ENCODE data around the gene PARVB.

The PARVB gene

DNA sequence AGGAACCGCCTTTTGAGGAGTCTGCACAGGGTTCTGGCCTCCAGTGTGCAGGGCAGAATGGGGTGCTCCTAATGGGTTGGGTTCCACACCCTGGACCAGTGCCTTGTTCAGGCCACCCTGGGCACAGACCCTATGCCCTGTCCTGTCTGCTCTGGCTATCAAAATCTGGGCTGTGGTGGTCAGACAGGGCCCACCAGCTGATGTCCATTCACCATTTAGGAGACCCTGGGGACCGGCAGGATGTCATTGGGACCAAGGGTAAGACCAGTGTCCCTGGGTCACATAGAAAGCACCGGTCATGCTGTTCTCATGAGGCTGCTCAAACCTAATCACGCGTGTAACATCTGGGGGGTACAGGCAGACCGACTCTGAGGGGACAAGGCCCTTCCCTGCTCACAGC lies 194.0 kb downstream of the PARVB start:
- no peak for DNase-seq (ENCODE audit: insufficient read length, low spot score)
- TF ChIP-seq, protein P1, sequence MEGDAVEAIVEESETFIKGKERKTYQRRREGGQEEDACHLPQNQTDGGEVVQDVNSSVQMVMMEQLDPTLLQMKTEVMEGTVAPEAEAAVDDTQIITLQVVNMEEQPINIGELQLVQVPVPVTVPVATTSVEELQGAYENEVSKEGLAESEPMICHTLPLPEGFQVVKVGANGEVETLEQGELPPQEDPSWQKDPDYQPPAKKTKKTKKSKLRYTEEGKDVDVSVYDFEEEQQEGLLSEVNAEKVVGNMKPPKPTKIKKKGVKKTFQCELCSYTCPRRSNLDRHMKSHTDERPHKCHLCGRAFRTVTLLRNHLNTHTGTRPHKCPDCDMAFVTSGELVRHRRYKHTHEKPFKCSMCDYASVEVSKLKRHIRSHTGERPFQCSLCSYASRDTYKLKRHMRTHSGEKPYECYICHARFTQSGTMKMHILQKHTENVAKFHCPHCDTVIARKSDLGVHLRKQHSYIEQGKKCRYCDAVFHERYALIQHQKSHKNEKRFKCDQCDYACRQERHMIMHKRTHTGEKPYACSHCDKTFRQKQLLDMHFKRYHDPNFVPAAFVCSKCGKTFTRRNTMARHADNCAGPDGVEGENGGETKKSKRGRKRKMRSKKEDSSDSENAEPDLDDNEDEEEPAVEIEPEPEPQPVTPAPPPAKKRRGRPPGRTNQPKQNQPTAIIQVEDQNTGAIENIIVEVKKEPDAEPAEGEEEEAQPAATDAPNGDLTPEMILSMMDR (IDR thresholded peaks at IDR 0.05; ENCODE audit: insufficient read depth, missing control alignments) = no peak
- no peak for FAIRE-seq

DNA sequence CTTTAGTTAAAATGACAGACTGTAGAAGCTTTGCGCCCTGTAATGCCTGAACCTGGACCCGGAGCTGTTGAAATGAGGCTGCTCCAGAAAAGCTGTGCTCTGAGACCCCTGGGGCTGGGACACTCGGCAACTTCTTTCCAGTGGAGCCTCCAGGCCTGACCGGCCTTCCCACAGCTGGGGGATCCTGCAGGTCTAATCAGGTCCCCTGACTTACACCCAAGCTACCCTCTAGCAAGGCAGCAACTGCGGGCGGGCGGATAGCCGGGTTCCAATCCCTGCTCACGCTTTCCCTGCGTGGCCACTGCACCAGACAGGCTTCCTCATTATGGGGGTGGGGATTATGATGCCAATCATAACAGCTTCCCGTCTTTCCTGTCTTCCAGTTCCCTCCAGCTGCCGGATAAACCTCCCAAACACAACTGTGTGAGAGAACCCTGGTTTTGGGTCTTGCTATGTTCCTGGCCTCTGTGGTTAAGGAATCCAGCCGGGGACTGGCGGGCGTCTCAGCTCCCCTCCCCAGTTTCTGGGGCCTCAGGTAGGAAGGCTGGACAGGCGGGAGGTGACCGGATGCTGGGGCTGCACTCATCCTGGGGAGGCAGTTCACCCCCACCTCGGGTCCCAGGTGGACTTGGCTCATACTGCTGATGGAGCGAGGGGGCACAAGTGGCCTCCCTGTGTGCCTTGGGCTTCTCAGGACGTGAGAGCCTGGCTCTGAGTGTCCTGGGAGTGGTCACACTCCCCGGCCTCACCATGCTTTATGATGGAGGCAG lies 195.2 kb downstream of the PARVB start:
- TF ChIP-seq, protein P1 (IDR thresholded peaks at IDR 0.05; ENCODE audit: insufficient read depth, missing control alignments) = no peak
- FAIRE-seq (no peak), DNase-seq (ENCODE audit: insufficient read length, low spot score) (no peak)

DNA sequence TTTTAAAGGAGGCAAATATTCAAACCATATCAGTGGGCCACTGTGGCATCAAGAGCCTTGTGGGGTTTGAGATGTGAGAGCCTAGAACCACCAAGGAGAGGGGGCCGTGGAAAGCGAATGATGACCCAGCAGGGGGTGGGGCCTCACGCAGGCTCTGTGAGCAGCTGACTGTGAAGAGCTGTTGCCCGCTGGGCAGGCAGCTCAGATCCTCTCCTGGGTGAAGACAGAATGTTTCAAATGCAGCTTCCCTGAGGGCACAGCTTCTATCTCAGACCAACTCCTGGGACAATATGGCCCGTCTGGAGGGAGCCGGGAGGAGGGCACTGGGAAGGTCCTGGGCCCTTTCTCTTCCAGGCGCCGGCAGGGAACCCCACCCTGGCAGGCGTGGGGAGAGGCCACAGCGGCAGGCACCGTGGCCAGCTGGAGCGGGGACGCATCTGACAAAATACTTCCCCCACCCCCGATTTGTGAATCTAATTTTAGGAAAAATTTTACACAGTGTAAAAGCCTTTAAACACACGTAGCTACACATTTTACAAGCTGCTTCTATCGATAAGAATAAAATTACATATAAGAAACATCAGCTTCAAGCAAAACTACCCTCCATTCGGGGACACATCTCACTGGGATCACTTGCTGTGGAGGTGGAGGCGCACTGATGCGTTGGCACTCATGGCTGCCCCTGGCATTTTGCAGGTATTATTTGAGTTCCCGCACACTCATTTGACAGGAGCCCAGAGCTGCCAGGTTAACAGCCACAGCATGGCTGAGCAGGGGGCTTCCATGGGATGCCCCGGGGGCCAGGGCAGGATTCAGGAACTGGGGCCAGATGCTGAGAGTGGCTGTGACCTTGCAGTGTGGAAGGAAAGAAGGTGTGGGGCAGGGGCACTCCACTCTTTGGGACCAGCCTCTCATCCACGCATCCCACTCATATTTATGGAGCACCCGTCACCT lies 196.9 kb downstream of the PARVB start:
- FAIRE-seq (no peak), DNase-seq (ENCODE audit: insufficient read length, low spot score) (no peak)
- TF ChIP-seq, protein P1 (IDR thresholded peaks at IDR 0.05; ENCODE audit: insufficient read depth, missing control alignments) = no peak

DNA sequence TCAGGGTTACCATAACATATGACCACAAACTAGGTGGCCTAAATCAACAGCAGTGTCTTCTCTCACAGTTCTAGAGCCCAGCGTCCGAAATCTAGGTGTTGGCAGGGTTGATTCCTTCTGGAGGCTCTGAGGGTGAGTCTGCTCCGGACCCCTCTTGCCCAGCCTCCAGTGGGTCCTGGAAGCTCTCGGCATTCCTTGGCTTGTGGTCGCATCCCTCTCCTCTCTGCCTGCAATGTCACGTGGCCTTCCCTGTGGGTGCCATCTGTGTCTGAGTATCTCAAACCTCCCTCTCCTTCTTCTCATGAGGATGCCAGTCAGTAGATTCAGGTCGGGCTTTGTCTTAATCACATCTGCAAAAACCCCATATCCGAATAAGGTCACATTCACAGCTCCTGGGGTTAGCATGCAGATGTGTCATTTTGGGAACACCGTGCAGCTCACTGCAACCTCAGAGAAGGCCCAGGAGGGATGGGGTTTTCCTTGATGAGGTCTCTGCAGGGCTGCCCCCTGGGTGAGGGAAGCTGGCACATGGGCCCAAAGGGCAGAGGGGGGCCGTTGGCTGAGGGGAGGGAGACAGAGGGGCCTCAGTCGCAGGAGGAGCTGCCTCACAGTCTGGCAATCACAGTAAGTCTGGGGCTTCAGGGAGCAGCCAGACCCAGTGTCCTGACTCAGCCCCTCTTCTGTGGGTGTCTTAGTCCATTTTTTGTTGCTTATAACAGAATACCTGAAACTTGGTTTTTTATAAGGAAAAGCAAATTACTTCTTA lies 197.8 kb downstream of the PARVB start:
- DNase-seq (ENCODE audit: insufficient read length, low spot score) = no peak
- FAIRE-seq = no peak
- TF ChIP-seq, protein P1 (IDR thresholded peaks at IDR 0.05; ENCODE audit: insufficient read depth, missing control alignments) = no peak
